HuH-7.5 (cell line): Measurements from ENCODE around the gene VAV1.
"Not testable (repeated sequence)": the region's sequence is repeated elsewhere in the genome, so short reads cannot be mapped to it uniquely, and the experiment has no call there.

Experiments
- DNase-seq: peaks from one replicate; pipeline ENCODE4 v3.0.0; 2011; ENCODE audit warnings: low spot score

VAV1 gene

GRCh38 chr19:6819323-6819722, 46.8 kb downstream of the VAV1 start:
- no peak for DNase-seq

DNA sequence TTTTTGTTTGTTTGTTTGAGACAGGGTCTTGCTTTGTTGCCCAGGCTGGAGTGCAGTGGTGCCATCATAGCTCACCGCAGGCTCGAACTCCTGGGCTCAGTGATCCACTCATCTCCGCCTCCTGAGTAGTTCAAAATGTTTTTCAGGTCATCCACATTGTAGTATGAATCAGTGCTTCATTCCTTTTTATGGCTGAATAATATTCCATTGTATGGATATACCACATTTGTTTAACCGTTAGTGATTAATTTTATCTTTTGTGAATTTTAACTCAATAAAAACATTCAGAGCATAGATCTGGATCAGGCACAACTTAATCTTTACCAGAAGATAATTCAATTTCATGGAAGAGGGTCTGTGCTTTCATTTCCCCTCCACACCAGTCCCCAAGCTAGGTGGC, 47.7 kb downstream of the VAV1 start:
- DNase-seq = no peak

DNA sequence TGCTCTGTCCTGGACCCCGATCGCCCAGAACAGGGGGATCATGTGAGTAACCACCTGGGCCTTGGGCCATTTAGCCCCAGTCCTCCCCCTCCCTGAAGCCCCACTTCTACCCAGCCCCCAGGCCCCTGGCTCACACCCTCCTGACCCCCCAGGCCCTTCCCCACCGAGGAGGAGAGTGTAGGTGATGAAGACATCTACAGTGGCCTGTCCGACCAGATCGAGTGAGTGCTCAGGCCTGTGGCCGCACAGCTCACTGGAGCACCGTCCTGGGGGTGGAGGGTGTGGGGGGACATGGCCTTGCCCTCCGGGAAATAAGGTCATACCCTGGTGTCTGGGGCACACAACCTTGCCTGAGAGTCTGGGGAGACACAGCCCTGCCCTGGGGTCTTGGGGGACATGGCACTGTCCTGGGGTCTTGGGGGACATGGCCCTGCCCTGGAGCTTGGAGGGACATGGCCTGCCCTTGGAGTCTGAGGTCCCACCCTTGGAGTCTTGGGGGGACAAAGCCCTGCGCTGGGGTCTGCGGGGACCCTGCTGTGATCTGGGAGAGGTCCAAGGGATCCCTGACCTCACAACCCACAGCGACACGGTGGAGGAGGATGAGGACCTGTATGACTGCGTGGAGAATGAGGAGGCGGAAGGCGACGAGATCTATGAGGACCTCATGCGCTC, 49.3 kb downstream of the VAV1 start:
- DNase-seq = no peak

DNA sequence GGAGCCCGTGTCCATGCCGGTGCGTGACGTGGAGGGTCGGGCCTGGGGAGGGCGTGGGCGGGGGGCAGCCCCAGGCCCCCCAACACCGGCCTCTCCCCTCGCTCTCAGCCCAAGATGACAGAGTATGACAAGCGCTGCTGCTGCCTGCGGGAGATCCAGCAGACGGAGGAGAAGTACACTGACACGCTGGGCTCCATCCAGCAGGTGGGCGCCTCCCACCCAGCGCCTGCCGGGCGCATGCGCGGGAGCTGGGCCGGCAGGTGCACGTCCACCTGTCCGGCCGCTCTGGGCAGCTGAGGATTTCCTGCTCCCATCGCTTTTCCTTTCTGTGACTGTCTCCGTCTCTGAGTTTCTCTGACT, 49.8 kb downstream of the VAV1 start:
- DNase-seq = no peak

DNA sequence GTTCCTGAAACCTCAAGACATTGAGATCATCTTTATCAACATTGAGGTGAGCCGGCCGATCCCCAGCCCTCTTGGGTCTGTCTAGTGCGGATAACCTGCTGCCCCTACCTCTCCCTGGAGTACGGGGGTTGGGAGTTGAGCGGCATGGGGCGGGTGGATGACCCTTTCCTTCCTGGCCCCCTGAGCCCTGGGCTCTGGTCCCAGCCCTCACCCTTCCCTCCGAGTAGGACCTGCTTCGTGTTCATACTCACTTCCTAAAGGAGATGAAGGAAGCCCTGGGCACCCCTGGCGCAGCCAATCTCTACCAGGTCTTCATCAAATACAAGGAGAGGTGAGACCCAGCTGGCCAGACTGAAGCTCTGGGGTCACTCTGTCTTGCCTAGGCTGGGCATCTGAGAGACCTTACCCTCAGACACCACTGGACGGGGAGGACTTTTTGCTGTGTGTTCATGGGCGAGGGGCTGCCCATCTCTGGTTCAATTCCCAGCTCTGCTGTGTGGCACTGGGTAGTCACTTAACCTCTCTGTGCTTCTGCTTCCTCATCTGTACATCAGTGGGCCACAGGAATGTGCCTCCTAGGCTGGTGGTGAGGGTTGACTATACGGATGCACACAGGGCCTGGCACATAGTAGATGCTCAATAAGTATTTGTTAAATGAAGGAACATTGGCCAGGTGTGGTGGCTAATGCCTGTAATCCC, 52.7 kb downstream of the VAV1 start:
- no peak for DNase-seq

DNA sequence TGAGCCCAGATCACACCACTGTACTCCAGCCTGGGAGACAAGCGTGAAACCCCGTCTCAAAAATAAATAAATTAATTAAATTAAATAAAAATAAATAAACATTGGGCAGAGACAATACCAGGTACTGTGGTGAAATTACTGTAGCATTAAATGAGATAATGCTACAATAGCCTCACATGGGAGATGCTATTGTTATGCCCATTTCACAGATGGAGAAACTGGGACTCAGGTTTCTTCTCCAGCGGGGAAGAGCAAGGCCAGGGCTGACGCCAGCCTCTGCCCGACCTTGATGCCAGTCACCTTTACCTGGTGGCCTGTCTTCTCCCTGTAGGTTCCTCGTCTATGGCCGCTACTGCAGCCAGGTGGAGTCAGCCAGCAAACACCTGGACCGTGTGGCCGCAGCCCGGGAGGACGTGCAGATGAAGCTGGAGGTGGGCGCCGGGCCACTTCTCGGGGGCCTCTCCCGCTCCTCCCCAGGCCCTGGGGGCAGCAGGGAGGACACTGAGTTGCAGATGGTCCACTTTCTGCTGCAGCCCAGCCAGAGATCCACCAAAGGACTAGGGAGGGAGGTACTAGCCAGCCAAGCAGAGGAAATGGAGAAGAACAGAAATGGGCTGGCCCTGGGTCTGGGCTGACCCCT, 53.9 kb downstream of the VAV1 start:
- DNase-seq = no peak

DNA sequence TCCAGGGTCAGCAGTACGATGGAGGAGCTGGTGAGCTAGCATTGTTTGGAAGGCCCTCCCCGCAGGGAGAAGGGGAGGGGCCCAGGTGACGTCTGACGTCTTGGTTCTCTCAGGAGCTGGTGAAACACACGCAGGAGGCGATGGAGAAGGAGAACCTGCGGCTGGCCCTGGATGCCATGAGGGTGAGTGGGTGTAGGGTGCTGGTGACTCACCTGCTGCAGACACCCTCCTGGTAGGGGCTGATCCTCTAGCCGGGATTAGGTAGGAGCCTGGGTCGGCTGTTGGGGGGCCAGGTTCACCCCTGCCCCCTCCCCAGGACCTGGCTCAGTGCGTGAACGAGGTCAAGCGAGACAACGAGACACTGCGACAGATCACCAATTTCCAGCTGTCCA, 55.8 kb downstream of the VAV1 start:
- DNase-seq = no peak

GRCh38 chr19:6828698-6829633, 56.5 kb downstream of the VAV1 start:
- DNase-seq = no peak

- not testable (repeated sequence) for DNase-seq
These were observed 57.3 kb downstream of the VAV1 start for GRCh38 chr19:6829829-6830228.

DNA sequence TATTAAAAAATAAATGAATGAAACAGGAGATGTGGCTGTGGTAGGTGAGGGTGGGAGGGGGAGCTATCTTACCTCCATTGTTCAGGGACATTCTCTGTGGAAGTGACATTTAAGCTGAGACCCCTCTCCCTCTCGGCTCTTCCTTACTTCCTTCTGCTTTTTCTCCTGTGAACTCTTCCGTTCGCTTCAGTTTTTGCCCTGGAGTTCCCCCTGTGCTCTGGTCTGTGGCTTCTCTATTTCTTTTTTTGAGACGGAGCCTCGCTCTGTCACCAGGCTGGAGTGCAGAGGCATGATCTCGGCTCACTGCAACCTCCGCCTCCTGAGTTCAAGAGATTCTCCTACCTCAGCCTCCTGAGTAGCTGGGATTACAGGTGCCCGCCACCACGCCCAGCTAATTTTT, 58.6 kb downstream of the VAV1 start:
- DNase-seq = not testable (repeated sequence)

DNA sequence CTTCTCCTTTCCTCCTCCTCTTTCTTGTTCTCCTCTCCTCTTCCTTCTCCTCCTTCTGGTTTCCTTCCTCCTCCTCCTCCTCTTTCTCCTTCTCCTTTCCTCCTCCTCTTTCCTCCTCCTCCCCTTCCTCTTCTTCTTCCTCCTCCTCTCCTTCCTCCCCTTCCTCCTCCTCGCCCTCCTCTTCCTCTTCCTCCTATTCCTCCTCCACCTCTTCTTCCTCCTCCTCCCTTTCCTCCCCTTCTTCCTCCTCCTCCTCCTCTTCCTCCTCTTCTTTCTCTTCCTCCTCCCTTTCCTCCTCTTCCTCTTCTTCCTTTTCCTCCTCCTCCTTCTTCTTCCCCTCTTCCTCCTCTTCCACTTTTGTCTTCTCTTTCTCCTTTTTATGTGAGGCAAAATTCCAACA, 59.9 kb downstream of the VAV1 start:
- DNase-seq = no peak

- no peak for DNase-seq
These were observed 60.8 kb downstream of the VAV1 start for GRCh38 chr19:6833166-6833790.

GRCh38 chr19:6834433-6834832, 61.9 kb downstream of the VAV1 start:
- DNase-seq = no peak

DNA sequence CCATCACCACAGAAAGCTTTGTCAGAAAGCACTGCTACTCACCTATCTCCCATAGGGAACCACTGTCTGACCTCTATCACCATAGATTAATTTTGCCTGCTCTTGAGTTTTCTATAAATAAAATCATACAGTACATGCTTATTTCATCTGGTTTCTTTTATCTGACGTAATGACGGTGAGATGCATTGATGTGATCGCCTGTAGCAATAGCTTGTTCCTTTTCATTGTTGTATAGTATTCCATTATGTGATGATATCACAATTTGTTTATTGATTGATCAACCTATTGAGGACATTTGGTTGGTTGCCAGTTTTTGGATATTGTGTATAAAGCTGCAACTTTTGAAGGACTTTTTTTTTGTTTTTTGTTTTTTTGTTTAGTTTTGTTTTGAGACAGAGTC, 63.0 kb downstream of the VAV1 start:
- DNase-seq = no peak

GRCh38 chr19:6837525-6837924, 65.0 kb downstream of the VAV1 start:
- DNase-seq = no peak

DNA sequence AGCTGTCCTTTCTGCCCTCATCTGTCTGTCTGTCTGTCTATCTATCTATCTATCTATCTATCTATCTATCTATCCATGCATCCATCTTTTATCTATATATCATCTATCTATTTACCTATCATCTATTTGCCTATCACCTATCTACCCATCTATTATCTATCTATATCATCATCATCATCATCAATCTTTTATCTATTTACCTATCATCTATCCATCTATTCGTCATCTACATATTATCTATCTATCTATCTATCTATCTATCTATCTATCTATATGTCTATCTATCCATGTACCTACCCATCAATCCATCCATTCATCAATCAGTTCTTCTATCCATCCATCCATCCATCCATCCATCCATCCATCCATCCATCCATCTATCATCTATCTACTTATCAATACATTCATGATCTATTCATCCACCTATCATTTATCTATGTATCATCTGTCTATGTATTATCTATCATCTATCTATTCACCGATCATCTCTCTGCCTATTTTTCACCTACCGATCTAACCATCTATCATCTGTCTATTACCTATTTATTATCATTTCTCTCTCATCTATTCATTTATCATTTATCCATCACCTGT, 65.7 kb downstream of the VAV1 start:
- DNase-seq = no peak

DNA sequence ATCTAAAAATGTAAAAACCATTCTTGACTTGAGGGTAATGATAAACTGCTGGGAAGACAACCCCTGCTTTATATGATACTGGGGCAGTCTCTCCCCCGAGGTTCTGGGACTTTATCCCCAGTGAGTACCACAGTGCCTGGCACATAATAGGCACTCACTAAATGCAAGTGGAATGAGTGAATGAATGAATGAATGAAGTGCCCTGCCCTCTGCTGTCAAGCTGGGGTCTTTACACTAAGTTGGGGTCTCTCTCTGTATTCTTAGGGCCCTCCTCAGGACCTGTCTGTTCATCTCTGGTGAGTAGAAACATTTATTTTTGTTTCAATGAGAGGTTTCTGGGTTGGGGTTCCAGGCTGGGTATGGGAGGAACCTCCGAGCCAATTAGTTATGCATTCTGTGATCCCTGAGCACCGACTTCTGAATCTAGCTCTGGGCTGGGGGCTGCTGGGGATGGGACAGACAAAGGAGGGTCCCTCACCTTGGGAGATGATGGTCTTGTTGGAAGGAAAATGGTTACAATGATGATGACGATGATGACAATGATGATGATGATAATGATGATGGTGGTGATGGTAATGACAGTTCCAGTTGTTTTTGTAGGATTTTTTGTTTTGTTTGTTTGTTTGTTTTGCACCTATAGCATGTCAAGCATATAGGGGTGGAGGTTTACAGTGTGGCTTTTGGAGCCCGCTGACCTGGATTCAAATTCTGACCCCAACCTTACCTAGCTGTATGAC, 70.5 kb downstream of the VAV1 start:
- DNase-seq = no peak

DNA sequence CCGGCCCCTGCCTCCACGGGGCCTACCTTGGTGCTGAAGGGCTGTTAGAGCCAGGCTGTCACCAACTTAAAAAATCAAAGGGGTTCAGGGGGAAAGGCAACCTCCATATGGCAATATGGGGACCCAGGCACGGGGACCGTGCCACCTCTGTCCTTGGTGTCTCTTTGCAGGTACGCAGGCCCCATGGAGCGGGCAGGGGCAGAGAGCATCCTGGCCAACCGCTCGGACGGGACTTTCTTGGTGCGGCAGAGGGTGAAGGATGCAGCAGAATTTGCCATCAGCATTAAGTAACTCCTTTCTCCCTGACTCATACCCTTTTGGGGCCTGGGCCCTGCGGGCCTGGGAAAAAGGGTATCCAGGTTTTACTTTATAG, 75.3 kb downstream of the VAV1 start:
- no peak for DNase-seq

- no peak for DNase-seq
These were observed 76.5 kb downstream of the VAV1 start for GRCh38 chr19:6848986-6849385.

GRCh38 chr19:6849876-6850275, 77.4 kb downstream of the VAV1 start:
- DNase-seq = no peak

GRCh38 chr19:6851359-6851758, 78.9 kb downstream of the VAV1 start:
- DNase-seq = no peak
